NCI-H526 (cell line): ENCODE results near the gene OR52K1.

Experiments
- DNase-seq, 2 experiments: peaks; one replicate each; lab custom pipeline; 2025; lab: John Stamatoyannopoulos, UW

The OR52K1 gene

DNA sequence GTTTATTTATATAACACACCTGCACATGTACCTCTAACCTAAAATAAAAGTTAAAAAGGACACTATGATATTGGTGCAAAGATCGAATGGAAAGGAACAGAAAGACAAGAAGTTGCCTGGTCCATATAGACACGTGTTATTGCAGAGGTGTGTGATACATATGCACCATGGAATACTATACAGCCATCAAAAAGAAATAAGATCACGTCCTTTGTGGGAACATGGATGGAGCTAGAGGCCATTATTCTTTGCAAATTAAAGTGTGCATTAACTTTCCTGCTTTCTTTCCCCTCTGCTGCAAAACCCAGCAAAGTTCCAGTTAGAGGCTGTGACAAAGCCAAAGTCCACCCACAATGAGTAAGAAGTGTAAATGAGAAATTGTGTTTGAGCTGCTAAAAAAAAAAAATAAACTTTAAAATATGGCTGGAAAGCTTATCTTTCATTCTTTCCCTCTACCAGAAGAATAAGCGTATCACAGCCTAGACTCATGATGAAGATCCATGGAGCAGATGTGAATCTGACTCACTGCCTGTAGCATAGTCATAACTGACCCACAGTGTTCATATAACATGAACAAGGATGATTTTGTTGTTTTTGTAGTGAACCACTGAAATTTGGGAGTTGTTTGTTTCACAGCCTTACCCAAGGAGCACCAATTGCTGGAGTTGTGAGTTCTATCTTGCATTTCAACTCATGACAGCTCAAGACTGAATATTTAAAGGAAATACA lies 9.6 kb downstream of the OR52K1 start:
- DNase-seq, result no peak

DNA sequence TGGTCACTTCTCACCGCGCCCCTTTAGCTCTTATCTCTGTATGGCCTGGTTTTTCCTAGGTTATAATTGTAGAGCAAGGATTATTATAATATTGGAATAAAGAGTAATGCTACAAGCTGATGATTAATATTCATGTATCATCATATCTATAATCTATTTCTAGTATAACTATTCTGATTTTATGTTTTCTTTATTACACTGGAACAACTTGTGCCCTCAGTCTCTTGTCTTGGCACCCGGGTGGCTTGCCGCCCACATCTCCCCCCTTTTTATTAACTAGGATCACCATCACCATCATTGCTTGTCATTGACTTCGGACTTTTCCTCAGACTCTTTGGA lies 11.0 kb downstream of the OR52K1 start:
- no peak for DNase-seq

DNA sequence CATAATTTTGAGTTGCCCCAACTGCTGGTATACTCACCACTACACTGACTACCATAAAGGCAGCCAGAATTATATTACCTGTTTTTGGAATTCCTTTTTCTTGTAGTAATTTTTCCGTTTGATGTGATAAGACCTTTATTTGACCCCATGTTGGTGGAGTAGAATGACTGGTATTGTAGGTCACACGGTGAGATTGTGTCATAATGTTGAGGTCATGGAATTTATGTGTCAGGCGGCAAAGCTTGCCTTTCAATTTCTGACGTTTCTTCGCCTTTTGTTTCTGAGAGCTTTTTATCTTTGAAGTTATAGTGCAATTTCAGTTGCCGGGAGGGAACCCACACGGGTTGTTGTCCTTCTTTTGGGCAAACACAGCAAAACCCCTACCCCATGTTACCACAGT lies 13.0 kb downstream of the OR52K1 start:
- no peak for DNase-seq

DNA sequence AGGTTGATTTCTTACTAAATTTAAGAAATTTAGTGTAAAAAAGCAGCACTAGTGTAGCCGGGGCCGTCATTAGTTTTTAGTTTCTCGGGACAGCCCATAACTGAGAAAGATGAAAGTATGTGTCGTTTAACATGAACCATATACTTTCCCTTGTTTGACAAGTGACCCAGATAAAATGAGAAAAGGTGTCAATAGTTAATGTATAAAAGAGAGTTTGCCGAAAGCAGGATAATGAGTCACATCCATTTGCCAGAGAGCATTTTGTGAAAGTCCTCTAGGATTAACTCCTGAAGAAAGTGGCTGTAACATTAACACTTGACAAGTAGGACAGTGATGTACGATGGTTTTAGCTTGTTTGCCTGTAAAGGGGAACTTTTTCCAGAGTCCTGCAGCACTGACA lies 13.5 kb downstream of the OR52K1 start:
- no peak for DNase-seq

DNA sequence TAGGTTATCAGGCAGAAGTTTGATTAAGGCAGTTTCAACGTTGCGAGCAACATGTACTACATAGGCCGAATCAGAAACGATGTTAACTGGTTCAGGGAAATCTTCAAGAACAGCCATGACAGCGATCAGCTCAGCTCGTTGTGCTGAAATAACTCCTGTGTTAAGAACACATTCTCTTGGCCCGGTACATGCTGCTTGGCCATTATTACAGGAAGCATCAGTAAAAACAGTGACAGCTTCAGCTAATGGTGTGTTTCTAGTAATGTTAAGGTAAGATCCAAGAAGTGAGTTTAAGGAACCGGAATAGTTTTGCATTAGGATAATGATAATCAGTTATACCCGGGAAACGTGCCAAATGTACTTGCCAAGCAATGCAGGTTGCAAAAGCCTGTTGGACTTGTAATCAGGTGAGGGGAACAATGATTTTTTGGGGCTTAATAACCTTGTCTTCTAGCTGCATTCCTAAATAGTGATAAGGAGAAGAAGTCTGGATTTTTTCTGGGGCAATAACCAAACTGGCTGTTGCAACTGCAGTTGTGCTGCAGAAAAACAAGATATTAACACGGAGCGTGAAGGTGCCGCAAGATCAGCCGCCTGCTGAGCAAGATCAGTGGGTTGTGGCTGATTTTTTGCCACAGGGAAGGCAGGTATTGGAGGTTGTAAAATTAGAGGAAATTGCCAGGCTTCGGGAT lies 14.3 kb downstream of the OR52K1 start:
- no peak for DNase-seq

DNA sequence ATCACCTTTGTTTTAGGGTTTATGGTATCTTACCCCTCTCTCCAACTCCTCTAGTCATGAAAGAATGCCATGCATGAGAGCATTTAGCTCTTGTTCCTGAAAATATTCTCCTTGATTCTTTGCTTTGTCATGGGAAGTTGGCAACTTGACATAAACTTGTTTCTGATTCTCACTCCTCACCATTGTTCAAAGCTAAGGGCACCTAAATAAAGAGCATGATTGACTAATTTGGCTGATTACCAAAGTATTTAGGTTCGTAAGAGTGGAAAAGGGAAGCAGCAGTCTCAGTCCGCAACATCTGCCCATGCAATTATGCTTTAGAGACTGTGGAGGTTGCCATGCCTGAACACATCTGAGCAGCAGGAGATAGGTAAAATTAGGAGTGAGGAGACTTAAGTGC lies 26.4 kb downstream of the OR52K1 start:
- DNase-seq, result no peak

DNA sequence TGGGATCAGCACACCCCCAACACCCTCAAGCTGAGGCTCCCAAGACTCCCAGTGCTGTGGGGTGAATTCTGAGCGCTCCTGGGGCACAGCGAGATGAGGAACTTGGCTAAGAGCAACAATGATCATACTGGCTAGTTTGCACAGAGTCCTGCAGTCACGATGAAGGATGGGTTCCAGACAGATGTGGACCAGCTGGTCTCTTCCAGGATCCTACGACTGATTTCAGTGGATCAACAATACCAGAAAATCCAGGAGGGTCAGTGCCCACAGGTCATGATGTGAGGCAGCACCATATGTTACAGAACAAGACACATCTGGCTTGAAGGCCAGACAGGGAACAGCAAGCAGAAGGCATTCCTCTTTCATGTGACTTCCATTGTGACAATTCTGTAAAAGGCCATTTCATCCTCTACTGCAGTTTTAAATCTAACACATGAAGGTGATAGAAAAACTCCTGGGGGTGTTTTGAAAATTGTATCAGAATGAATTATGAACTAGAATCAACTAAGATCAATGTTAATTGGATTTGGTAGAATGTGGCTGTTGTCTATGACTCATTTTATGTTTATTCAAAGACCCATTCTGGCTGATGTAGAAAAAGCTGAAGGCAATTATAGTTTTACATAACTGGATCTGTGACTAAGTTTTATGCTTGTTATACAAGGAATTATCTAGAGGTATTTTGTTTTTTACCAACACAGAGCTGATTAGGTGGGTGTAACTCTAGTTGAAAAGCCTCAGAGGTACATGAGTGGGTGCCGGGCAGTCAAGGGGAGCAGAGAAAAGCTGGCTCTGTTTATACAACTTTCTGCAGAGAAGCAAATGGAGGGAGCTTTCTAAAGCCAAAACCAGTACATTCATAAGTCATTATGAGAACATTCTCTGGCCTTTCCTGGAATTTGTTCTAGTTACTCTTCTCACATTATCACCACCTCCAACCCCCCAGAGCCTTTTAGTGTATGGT lies 29.1 kb downstream of the OR52K1 start:
- DNase-seq, result no peak

DNA sequence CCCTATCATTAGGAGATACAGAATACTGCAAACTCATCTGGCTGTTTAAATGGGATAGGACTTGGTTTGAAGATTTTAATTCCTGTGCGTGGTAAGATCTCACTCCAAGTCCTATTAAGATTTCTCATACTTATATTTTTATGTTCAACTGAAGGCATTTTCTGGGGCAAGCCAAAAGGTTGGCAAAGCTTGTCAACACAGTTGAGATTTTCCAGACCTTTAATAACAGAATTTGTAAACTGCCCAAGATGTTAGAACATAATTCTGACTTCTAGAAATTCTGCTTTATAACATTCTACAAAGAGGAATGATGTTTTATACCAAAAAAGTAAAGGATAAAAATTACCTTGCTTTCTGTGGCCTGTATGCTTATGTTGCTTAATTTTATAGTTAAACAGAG lies 31.8 kb downstream of the OR52K1 start:
- no peak for DNase-seq

DNA sequence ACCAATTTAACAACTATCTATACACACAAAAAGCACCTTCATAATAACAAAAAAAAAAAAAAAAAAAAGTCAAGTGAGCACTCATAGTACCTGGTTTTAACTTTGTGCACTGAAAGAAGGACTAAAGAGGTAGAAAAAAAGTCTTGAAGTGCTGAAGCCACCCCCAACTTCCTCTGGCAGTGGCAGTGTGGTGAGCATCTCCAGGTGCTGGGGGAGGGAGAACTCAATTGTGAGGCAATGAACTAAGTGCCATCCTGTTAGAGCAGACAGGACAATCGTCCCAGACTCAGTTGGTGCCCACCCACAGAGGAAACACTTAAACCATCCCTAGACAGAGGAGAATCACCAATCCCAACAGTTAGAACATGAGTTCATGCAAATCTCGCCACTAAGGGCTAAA lies 39.9 kb downstream of the OR52K1 start:
- DNase-seq, result no peak

DNA sequence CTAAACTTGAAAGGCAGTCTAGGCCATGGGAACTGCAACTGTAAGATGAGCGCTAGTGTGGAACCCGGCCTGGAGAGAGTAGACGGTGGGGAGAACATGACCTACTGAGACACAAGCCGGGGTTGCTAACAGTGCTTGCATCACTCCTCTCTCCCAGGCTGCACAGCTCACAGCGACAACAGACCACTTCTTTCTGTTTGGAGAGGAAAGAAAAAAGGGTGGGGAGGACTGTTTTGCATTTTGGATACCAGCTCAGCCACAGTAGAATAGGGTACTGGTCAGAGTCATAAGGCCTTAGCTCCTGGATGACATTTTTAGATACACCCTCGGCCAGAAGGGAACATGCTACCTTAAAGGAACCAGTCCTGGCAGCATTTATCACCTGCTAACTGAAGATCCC lies 40.3 kb downstream of the OR52K1 start:
- peak; percentile 29 to 45 for DNase-seq

DNA sequence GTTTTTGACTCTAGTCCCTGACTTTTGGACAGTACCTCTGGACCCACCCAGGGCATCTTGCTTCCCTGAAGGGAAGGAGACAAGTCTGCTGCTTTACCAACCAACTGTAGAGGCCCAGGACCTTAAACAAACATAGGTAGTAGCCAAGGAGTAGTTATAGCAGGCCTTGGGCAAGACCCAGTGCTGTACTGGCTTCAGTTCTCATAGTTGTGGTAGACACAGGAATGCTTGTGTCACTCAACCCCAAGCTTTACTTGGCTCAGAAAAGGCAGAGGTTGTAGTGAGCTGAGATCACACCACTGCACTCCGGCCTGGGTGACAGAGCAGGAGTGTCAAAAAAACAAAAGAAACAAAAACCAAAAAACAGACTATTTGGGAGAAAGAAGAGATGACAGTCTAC lies 41.2 kb downstream of the OR52K1 start:
- no peak for DNase-seq

DNA sequence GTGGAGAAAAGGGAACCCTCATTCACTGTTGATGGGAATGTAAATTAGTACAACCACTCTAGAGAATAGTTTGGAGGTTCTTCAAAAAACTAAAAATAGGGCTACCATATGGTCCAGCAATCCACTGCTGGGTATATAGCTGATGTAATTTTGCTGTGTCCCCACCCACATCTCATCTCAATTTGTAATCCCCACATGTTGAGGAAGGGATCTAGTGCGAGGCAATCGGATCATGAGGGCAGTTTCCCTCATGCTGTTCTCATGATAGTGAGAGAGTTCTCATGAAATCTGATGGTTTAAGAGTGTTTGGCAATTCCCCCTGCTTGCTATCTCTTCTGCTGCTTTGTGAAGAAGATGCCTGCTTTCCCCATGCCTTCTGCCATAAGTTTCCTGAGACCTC lies 45.5 kb downstream of the OR52K1 start:
- no peak for DNase-seq

DNA sequence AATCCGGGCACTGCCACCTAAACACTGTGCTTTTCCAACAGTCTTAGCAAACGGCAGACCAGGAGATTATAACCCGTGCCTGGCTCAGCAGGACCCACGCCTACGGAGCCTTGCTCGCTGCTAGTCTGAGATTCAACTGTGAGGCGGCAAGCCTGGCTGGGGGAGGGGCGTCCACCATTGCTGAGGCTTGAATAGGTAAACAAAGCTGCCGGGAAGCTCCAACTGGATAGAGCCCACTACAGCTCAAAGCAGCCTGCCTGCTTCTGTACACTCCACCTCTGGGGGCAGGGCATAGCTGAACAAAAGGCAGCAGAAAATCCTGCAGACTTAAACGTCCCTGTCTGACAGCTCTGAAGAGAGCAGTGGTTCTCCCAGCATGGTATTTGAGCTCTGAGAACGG lies 49.2 kb downstream of the OR52K1 start:
- DNase-seq, result peak; percentile 17 to 40

DNA sequence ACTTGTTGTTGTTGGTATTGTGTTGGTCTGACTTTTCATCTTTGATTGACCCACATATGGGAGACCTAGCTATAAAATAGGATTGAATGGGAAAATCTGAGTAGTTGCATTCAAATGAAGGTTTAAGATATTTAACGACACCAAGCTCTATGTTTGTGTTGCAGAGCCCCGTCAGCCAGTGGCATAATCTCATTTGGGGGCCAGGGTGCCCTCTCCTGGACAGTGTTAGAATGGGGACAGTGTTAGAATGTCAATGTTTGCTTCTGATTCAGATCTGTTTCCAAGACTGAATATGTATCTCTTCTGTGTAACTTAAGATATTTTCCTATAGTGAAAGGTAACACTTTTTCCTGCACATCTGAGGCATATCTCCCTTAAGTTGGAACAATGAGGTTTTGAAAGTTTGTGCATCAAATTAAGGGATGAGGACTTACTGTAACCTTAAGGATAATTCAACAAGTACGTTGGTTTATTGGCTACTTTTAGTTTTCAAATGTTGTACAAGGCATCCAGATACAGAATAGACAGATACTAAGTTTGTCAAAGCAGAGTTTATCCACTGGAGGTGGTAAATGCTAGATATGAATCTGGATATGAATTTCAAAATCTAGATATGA lies 57.3 kb downstream of the OR52K1 start:
- DNase-seq, result peak; percentile 14 to 75

DNA sequence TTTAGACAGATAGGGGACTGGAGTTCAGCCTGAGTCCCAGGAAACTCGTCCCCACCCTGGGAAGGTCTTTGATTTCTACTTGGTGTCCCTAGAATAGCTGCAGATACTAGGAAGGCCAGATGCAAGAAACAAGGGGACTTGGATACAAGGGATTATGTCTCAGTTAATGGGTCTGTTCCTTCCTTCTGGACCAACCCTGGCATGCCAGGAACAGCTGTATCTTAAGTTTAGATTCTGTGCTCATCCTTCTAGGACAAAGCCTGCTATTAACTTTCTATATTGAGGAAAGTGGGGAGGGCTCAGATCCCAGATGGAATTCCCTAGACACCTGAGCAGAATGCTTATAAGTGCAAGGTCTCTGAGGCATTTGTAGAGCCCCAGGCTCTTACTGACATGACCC lies 58.6 kb downstream of the OR52K1 start:
- DNase-seq, result no peak
